Measurements from ENCODE around the gene BCL10.

- TF ChIP-seq CTCF (IDR thresholded peaks at IDR 0.05): no peak
- no peak for TF ChIP-seq POLR2AphosphoS5 (IDR thresholded peaks at IDR 0.05)
- no peak for TF ChIP-seq POLR2A (IDR thresholded peaks at IDR 0.05)
- TF ChIP-seq EP300 (IDR thresholded peaks at IDR 0.05; ENCODE audit: low read depth): no peak
These were observed 12.3 kb downstream of the BCL10 start for GRCh38 chr1:85264150-85264549.

Data from transverse colon (tissue), 4 donors.